ENCODE results near the gene AGPAT3.

GRCh38 chr21:43900690-43901089 is 35.7 kb downstream of the AGPAT3 start:
- TF ChIP-seq EZH2 (IDR thresholded peaks at IDR 0.05), result no peak
- TF ChIP-seq, protein P1, sequence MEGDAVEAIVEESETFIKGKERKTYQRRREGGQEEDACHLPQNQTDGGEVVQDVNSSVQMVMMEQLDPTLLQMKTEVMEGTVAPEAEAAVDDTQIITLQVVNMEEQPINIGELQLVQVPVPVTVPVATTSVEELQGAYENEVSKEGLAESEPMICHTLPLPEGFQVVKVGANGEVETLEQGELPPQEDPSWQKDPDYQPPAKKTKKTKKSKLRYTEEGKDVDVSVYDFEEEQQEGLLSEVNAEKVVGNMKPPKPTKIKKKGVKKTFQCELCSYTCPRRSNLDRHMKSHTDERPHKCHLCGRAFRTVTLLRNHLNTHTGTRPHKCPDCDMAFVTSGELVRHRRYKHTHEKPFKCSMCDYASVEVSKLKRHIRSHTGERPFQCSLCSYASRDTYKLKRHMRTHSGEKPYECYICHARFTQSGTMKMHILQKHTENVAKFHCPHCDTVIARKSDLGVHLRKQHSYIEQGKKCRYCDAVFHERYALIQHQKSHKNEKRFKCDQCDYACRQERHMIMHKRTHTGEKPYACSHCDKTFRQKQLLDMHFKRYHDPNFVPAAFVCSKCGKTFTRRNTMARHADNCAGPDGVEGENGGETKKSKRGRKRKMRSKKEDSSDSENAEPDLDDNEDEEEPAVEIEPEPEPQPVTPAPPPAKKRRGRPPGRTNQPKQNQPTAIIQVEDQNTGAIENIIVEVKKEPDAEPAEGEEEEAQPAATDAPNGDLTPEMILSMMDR (IDR thresholded peaks at IDR 0.05), result no peak
